ENCODE results near the gene CCDC18.

GRCh38 chr1:93239863-93240262, 59.3 kb downstream of the CCDC18 start:
- TF ChIP-seq CTCF (IDR thresholded peaks at IDR 0.05): no peak
- no peak for TF ChIP-seq POLR2A (IDR thresholded peaks at IDR 0.05)
